GM18511 (cell line): ENCODE results near the gene MYO10.
"Not testable (repeated sequence)": the region's sequence is repeated elsewhere in the genome, so short reads cannot be mapped to it uniquely, and the experiment has no call there.

Experiments used
- ATAC-seq: cut with Tn5 transposase; IDR thresholded peaks from one replicate; pipeline ENCODE4 v1.9.1; 2021; ENCODE audit warnings: mild to moderate bottlenecking, moderate library complexity; ENCODE audit not compliant: unreplicated experiment

The MYO10 gene

DNA sequence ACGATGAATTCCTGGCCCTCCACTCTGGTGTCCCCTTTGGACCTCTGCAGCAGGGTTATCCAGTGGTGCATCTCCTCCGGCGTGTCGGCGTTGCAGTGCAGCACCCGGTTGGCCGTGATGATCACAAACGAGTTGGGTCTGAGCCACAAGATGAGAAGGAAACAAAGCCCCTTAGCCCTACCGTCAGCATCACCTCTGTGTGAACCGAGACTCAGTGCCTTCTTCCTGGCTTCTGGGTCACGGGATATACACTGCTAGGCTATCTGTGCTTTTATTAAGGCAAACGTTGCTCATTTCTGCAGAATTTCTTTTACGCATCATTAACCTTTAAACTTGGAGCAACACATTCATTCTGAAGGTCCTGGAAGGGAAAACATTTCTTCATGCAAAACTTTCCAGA is 254.2 kb downstream of the MYO10 start:
- no peak for ATAC-seq

DNA sequence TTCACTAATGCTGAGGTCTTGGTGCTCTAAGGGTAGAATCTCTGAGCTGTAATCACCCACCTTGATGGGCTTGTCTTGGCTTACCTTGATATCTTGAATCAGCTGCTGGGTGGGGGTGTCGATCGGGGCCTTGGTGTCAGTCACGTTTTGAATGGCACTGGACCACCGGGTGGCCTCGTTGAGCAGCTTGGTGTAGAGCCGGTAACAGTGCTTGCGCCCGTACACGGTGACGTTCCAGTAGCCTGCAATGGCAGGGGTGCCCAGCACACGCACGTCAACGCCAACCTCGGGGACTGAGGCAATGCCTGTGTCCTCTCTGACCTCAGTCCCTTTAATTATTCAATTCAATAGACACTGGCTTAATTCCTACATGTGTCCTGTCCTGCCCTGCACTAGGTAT is 256.2 kb downstream of the MYO10 start:
- no peak for ATAC-seq

- ATAC-seq, result no peak
Measured at GRCh38 chr5:16679190-16679589, 256.9 kb downstream of the MYO10 start.

- ATAC-seq, result no peak
Measured at GRCh38 chr5:16675806-16676205, 260.3 kb downstream of the MYO10 start.

DNA sequence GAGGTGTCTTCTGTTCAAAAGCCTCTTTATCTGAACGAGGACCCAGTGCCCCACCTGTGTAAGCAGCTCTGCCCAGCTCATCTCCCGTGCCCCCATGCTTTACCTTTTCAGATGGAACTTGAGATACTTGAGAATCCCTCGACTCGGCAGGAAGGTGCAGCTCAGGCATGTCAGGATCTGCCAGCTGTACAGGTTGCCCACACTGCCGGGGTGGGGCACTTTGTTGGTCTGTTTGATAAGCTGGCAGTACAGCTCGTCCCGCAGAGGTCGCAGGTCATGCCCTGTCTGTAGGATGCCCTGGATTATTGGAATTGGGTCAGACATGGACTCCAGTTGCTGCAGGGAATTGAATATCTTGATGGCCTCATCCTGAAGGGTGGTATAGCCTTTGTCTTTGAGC is 261.3 kb downstream of the MYO10 start:
- ATAC-seq, result no peak

DNA sequence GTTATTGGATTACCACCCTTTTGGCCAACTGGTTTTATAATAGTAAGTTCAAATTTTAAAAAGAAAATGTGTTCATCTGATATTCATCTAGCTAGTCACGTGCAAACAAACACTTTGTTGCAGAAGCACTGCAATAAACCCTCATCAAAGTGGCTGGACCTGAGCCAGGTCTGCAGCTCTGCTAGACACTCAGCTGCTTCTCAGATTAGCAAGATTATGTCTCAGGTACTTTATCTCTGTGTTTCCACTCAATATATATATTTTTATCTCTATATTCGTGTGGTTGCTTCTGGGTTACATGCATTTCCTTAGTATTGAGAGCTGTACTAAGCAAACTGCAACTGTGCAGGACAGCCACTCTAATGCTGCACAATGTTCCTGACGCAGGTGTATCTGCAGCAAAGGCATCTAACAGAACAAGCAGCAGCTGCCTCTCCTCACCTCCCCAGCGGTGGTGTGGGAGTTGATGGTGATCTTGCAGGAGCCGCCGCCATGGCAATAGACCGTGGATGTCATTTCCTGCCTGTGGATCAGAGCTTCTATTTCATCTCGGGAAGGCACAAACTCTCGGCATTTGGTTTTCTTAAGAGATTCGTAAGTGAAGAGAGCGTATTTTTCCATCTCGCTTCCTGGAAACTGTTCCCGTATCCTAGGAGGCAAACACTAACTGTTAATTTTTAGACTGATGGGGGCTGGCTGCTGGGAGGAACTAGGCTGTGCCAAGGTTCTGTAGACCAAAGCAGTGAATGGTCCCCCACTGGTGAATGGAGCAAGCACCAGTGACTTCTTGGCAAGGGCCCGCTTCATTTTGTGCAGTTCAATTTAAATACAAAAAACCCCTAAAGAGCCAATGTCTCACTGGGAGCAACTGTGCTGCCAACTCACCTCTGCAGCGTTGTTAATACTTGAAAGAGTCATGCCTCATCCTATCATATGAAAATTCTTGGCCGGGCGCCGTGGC is 262.6 kb downstream of the MYO10 start:
- no peak for ATAC-seq

GRCh38 chr5:16671208-16671607 is 264.9 kb downstream of the MYO10 start:
- ATAC-seq, result no peak

DNA sequence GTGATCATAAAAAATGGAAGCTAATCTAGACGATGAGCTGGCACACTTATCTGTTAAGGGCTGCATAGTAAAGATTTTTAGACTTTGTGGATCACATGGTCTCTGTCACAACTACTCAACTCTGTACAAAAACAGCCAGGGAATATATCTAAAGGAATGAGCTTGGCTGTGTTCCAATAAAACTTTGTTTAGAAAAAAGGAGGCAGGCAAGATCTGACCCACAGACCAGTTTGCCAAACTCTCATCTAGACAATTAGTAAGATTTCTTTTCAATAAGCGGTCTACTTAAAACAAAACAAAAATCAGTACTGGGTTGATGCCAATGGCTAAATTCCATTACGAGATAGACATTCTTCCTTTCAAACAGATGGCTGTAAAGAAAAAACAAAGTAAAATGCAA is 266.3 kb downstream of the MYO10 start:
- no peak for ATAC-seq

- ATAC-seq, result no peak
Measured at GRCh38 chr5:16668631-16669030, 267.5 kb downstream of the MYO10 start.

DNA sequence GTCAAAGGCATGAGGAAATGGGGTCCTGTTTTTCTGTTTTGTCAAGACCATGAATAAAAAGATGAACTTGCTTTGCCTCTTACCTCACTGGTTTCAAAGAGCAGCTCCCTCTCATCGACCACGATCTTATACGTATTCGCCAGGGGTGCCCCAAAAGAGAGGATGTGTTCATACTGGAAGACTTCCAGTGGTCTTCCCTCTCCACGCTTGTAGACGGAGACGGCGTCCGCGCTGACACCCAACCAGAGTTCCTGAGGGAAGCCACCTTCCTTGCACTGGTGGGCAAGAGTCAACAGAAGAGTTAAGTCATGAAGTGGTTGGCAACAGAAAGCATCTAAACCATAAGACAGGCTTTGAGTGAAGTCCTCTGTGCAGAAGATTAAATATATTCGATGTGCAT is 267.9 kb downstream of the MYO10 start:
- ATAC-seq, result no peak

- no peak for ATAC-seq
Measured at GRCh38 chr5:16666883-16667398, 269.1 kb downstream of the MYO10 start.

- ATAC-seq, result no peak
Measured at GRCh38 chr5:16666130-16666882, 269.8 kb downstream of the MYO10 start.

- no peak for ATAC-seq
Measured at GRCh38 chr5:16665601-16666000, 270.5 kb downstream of the MYO10 start.

GRCh38 chr5:16664368-16664767 is 271.7 kb downstream of the MYO10 start:
- ATAC-seq, result no peak

DNA sequence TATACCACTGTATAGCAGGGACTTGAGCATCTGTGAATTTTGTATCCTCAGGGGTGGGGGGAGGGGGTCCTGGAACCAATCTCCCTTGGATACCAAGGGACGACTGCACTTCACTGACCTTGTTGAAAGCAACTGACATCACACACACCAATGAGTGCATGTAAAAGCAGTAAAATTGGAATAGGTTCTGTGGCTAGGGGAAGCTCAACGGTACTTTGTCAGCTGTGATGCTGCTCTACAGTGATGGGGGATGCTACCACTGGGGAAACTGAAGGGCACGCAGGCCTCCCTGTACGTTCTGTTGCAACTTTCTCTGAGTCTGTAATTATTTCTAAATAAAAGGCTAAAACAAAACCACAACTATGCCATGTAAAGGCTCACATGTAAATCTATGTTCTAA is 272.2 kb downstream of the MYO10 start:
- no peak for ATAC-seq

GRCh38 chr5:16661713-16662112 is 274.4 kb downstream of the MYO10 start:
- no peak for ATAC-seq

GRCh38 chr5:16660982-16661381 is 275.1 kb downstream of the MYO10 start:
- no peak for ATAC-seq

DNA sequence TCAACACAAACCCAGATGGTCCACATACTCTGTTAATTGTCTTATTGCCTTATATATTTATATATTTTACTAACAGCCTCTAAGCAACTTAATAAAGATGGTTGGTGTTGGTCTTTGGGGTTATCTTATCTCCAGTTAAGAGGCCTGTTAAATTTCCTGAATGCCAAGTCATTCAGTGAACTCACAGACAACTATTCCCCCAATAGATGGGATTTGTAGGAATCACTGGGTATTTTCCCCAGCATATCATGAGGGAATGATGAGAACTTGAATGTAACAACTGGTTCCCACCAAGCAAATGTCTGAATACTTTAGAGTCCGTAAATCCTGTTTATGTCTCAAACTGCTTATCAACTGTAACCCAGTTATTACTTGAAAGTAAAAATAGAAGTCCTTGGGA is 276.6 kb downstream of the MYO10 start:
- ATAC-seq, result no peak

DNA sequence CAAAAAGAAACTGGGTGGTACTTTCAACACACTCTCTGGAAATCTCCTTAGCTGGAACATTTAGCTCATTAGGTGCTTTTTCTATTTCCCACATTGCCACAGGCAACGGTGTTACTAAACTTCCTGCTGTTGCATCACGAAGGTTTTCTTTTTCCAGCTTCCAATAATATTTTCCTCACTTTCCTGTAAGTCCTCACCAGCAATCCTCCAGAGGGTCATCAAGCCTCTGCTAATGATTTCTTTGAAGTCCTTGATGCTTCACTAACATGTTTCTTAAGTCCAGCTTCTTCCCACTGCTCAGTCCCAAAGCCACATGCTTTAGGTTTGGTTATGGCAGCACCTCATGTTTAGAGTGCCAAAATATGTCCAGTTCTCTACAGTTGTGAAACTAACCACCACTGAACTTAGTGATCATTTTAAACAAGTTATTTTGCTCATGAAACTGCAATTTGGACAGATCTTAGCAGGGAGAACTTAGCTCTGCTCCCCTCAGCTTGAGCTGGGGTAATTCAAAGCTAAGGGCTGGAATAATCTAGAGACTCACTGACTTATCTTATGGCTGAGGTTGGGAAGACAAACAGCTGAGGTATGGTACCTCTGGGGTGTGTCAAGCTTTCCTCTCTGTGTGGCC is 279.4 kb downstream of the MYO10 start:
- no peak for ATAC-seq

DNA sequence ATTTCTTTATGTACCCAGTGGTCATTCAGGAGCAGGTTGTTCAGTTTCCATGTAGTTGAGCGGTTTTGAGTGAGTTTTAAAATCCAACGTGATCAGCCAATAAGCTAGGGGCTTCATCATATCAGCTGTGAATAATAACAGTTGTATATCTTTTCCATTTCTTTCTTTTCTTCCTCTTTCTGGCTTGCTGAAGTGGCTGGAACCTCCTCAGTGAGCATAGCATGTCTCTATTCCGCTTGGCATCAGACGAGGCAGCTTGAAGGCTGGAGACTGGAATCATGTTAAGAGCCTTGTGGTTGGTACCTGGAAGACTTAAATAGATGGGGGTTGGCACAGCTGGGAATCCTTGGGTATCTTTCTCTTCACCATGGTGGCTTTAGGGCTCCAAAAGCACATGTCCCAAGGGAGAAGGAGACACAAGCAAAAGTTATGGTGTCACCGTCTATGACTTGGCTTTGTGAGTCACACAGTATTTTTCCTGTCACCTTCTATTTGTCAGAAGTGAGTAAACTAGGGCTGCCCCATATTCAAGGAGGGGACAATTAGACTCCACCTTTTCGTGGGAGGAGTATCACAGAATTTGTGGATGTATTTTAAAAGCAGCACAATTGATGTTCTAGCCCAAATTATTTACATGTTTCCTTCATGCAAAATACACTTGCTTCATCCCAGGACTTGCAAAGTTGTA is 281.3 kb downstream of the MYO10 start:
- no peak for ATAC-seq

DNA sequence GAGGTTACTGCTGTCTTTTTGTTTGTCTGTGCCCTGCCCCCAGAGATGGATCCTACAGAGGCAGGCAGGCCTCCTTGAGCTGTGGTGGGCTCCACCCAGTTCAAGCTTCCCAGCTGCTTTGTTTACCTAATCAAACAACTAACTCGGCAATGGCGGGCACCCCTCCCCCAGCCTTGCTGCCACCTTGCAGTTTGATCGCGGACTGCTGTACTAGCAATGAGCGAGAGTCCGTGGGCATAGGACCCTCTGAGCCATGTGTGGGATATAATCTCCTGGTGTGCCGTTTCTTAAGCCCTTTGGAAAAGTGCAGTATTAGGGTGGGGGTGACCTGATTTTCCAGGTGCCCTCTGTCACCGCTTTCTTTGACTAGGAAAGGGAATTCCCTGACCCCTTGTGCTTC is 287.3 kb downstream of the MYO10 start:
- not testable (repeated sequence) for ATAC-seq
